Activated T-helper 17 cell treated with anti-CD3 and anti-CD28 coated beads, Interleukin-2, amount 50 U/mL, for 72 hours (primary cell): ENCODE data around the gene PRAMEF15. TPM values are rescaled to one million over a fixed set of nuclear protein-coding genes. Genes with fewer than 3 reads are reported as not detected.
"Not testable (repeated sequence)": the region's sequence is repeated elsewhere in the genome, so short reads cannot be mapped to it uniquely, and the experiment has no call there.

Experiments used
- ATAC-seq: fragments of 150-1000 bp; cut with Tn5 transposase; replicated peaks from 2 replicates; pipeline ENCODE4 v1.10.0; 2021; ENCODE audit warnings: mild to moderate bottlenecking, moderate library complexity
- H3K27ac Mint-ChIP-seq: one replicate; pipeline ENCODE4 v1.8.0; 2022; ENCODE audit warnings: mixed read lengths
- H3K27me3 Mint-ChIP-seq: one replicate; pipeline ENCODE4 v1.8.0; 2022; ENCODE audit warnings: mixed read lengths
- H3K36me3 Mint-ChIP-seq: one replicate; pipeline ENCODE4 v1.8.0; 2022; ENCODE audit warnings: low read depth, mild to moderate bottlenecking, mixed read lengths
- H3K4me1 Mint-ChIP-seq: one replicate; pipeline ENCODE4 v1.8.0; 2022; ENCODE audit warnings: mixed read lengths
- H3K4me3 Mint-ChIP-seq: one replicate; pipeline ENCODE4 v1.8.0; 2022; ENCODE audit warnings: mild to moderate bottlenecking, mixed read lengths
- H3K9me3 Mint-ChIP-seq: one replicate; pipeline ENCODE4 v1.8.0; 2022; ENCODE audit warnings: mixed read lengths
- total RNA-seq, 2 donors: library from RNA; stranded (reverse); gene quantifications; one replicate each; pipeline ENCODE4 v1.2.3, GENCODE V29; 2022

PRAMEF15 gene
- total RNA-seq, 2 donors from 2014 or later = not detected

GRCh38 chr1:13366536-13366935 lies 51.2 kb downstream of the PRAMEF15 start:
- not testable (repeated sequence) for H3K27me3 Mint-ChIP-seq

GRCh38 chr1:13368544-13368943 lies 53.2 kb downstream of the PRAMEF15 start:
- not testable (repeated sequence) for H3K9me3 Mint-ChIP-seq, H3K27ac Mint-ChIP-seq, H3K36me3 Mint-ChIP-seq, H3K27me3 Mint-ChIP-seq, H3K4me3 Mint-ChIP-seq, ATAC-seq, H3K4me1 Mint-ChIP-seq

More at GRCh38 chr1:13366536-13366935, 51.2 kb downstream of the PRAMEF15 start:
- not testable (repeated sequence) for H3K4me1 Mint-ChIP-seq, H3K4me3 Mint-ChIP-seq, H3K9me3 Mint-ChIP-seq, H3K27ac Mint-ChIP-seq, H3K36me3 Mint-ChIP-seq, ATAC-seq

Other genes starting within 250 kb of the PRAMEF15 start
- not detected for gene PRAMEF25, start 244.8 kb upstream of the PRAMEF15 start, total RNA-seq
- gene HNRNPCL2, start 198.7 kb upstream of the PRAMEF15 start, total RNA-seq = not detected
- gene PRAMEF26, start 159.6 kb upstream of the PRAMEF15 start, total RNA-seq = not detected
- not detected for gene HNRNPCL4, start 149.9 kb upstream of the PRAMEF15 start, total RNA-seq
- gene PRAMEF9, start 143.7 kb upstream of the PRAMEF15 start, total RNA-seq = not detected
- gene PRAMEF13, start 114.2 kb upstream of the PRAMEF15 start, total RNA-seq = not detected
- not detected for gene PRAMEF18, start 89.4 kb upstream of the PRAMEF15 start, total RNA-seq
- gene PRAMEF5, start 61.4 kb upstream of the PRAMEF15 start, total RNA-seq = not detected
- not detected for gene PRAMEF8, start 30.4 kb upstream of the PRAMEF15 start, total RNA-seq
- not detected for gene PRAMEF33, start 12.0 kb upstream of the PRAMEF15 start, total RNA-seq
- gene PRAMEF14, start 31.6 kb downstream of the PRAMEF15 start, total RNA-seq = not detected
- gene PRAMEF19, start 56.4 kb downstream of the PRAMEF15 start, total RNA-seq = not detected
- not detected for gene PRAMEF17, start 74.1 kb downstream of the PRAMEF15 start, total RNA-seq
- not detected for gene PRAMEF20, start 94.9 kb downstream of the PRAMEF15 start, total RNA-seq
- gene LRRC38, start 198.4 kb downstream of the PRAMEF15 start, total RNA-seq = not detected